TTC549 (cell line): ENCODE data around the gene FAM234B.

Experiments used
- FAIRE-seq: peaks from 2 replicates; lab custom pipeline; 2012; peaks lifted over from hg19 to GRCh38; lab: Jason Lieb, UNC

FAM234B gene

DNA sequence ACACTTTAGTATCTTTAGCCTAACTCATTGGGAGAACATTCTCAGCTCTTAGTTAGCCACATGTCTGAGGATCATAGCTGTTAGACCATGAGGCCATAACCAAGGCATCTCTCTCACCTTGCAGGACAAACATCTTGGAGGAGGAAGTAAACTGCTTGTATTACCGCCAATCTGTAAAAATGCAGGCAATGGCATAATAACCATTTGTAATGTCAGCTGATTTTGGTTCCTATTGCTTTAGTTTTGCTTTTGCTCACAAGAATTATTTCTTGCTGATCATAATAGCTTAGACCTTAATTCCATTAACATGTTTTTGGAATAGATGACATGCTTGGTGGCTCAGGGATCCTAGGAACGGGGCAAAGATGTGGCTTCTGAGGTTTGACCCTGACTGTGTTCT lies 75.6 kb downstream of the FAM234B start:
- FAIRE-seq: no peak

DNA sequence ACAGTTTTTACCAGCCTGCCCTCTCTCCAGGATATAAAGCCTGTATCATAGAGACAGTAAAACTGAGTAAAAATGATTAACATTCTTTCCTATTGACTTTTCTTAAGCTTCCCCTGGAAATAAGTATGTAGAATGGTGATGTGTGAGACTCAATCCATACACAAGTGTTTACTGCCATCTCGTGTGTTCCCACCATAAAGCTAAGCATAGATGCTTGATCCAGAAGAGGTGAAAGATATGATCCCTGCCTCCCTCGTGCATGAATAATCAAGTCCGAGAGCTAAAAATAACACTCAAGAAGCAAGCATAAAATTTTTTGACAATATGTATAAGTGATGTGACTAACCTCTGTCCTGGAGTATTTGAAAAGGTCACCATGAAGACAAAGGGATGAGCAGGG lies 76.2 kb downstream of the FAM234B start:
- FAIRE-seq: no peak

DNA sequence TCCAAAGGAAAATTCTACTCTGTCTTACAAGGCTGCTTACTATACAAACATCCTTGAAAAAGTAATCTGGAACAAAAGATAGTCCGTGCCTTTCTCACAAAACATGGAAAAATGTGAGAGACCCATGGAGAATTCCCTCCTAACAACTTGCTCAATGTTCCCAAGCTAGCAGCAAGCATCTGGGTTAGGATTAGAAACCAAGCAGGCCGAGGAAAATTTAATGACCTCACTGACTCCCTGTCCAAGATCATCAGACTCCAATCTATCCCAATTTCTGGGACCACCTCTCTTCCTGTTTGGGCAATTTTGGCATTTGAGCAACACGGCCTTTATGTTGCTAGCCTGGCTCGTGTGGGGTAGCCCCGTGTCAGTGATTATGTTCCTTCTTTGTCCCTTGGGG lies 77.4 kb downstream of the FAM234B start:
- FAIRE-seq: no peak

DNA sequence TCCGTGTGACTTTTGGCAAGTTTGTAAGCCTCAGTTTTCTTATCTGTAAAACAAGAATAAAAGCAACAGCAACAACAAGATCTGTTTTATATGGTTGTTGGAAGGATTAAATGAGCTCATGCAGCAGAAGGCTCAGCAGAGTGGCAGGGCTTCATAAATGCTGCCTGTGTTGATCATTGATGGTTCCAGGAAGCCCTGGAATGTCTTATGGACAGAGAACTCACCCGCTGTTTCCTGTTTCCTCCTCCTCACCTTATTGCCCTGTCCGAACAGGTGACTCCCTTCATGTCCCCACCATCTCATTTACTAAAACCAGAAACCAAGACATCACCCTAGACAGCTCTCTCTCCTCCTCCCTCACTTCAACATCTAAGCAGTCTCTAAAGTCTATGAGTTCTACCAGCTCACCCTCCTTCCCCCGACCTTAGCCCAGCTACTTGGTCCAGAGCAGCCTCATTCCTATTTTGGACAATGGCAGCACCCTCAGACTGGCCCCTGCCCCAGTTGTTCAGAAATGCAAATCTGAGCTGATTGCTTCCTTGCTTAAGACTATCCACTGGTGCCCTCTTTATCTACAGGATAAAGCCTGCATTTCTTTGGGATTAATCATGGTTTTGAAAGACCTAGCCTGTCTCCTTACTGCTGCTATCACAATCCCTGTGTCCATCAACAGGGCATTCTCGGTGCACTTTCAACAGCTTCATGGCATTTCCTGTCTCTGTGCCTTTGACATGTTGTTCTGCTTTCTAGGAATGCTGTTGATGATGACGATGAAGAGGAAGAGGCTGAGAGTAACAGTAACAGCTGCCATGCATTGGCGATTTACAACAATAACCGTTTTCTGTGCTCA lies 80.7 kb downstream of the FAM234B start:
- FAIRE-seq: peak; percentile 53

DNA sequence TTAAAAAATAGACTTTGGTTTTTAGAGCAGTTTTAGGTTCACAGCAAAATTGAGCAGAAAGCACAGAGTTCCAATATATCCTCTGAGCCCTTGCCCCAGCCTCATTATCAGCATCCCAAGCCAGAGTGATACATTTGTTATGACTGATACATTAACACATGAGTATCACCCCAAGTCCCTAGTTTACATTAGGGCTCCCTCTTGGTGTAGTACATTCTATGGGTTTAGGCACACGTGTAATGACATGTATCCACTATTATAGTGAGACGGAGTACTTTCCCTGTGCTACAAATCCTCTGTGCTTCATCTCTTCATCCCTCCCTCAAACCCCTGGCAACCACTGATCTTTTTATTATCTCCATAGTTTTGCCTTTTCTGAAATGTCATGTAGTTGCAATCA lies 81.8 kb downstream of the FAM234B start:
- no peak for FAIRE-seq

DNA sequence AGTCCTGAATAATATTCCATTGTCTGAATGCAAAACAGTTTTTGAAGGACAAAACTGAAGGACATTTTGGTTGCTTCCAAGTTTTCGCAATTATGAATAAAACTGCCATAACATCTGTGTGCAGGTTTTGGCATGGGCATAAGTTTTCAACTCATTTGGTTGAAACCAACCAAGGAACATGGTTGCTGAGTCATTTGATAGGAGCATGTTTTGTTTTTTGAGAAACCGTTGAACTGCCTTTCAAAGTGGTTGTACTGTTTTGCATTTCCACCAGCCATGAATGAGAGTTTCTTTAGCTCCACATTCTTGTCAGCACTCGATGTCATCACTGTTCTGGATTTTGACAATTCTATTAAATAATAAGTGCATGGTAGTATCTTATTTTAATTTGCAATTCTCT lies 82.3 kb downstream of the FAM234B start:
- FAIRE-seq: no peak

DNA sequence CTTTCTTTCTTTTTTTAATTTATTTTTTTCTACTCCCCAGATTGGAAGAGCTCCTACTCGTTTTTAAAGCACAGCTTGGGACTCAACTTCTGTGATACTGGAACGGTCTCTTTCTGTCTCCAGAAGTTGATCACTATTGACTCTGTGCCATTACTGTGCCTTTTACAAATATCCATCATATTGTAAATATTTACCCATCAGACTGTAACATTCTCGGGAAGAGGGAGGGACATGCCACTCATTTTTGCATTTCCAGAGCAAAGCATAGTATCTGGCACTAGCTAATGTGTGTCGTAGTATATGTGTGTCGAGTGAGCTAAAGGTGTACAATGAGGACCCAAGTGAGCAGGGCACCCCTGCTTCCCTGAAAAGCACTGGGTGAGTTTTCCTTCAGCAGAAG lies 83.3 kb downstream of the FAM234B start:
- no peak for FAIRE-seq

DNA sequence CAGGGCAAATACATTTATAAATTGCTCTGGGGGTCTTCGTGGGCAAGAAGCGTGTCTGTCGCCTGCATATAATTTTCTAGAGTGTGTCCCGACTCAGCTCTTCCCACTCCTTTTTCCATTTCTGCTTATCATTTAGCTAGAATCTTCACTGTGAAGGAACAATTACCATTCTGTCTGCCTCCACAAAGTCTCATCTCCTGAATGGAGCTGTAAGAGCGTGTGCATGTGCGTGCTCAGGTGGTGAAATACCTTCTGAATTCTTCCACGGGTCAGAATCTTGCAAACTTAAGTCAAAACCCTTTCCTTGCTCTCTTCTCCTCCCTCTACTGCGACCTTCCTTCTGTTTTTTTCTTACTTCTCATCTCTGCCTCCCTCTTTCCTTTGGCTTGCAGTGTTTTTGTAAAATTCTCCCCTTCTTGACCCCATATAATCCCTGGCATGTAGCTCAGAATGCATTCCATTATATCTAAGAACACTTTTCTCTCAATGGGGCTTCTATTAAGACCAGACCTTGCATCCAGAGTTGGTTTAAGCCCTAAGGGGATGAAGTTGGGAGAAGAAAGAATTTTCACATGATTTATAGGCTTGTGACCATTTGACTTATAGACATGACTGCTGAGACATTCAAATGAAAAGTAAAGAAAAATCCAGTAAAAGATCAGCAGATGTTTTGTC lies 84.2 kb downstream of the FAM234B start:
- peak; percentile 86 for FAIRE-seq

DNA sequence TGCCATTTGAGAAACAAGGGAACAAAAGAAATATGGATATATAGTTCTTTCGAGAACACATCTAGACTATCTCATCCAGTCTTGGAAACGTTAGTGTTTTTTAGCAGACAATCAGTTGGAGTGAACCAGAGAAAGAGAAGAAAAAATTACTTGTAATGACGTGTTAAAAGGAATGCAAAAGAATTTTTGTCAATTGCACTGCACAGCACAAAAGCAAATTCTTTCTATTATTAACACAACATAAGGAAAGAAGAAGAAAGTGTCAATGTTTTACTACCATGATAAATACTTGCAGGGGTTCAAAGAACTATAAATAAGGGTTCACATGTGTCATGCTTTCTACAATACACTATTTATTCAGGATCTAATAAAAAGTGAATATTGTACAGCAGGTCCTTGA lies 86.8 kb downstream of the FAM234B start:
- no peak for FAIRE-seq
